ENCODE results near the gene PACRG. TPM values are rescaled to one million over a fixed set of nuclear protein-coding genes. Genes with fewer than 3 reads are reported as not detected.

PACRG gene
- total and polyA plus RNA-seq, 2 donors (not counting 3 experiments of a cell fraction or from before 2014, with no cell fraction given), result 0.08 TPM; not detected in 1

GRCh38 chr6:163182696-163183095, 454.9 kb downstream of the PACRG start:
- BruUV-seq (replicated peaks), result no TSS peak
- dilution Hi-C loops (cut with MboI; ENCODE audit: extremely low pct_ligation_motif_present, low sequenced_read_pairs), result no loop called here
- H3K4me3 ChIP-seq (replicated peaks in 1 of 3; ENCODE audit: insufficient read depth in 1 of 3, low read depth in 1 of 3, low read length in 3 of 3), result no peak overlapping the region
- no peak overlapping the region for H3K9ac ChIP-seq (replicated peaks; ENCODE audit: extremely low read depth, insufficient read depth, low read length)
- H3K9me3 ChIP-seq (replicated peaks; ENCODE audit: control insufficient read depth, insufficient read depth, low read length), result no peaks in the 10 kb centered on the region
- no peak overlapping the region for H3K4me2 ChIP-seq (ENCODE audit: insufficient read depth, low read length)
- TF ChIP-seq FOS (IDR thresholded peaks at IDR 0.05; ENCODE audit: borderline replicate concordance, insufficient read depth, low read length) (no peak), MYC (IDR thresholded peaks at IDR 0.05; ENCODE audit: low read depth, low read length) (no peak), EZH2 (IDR thresholded peaks at IDR 0.05; ENCODE audit: borderline replicate concordance, low read depth, low read length, severe bottlenecking) (no peak), POLR2AphosphoS5 (IDR thresholded peaks at IDR 0.05; ENCODE audit: insufficient read depth, low read depth, low read length) (no peak), GATA2 (IDR thresholded peaks at IDR 0.05; ENCODE audit: insufficient read depth, insufficient read length, low read depth, low read length) (no peak), POLR2A (IDR thresholded peaks at IDR 0.05; ENCODE audit: low read depth, low read length) (no peak), CTCF (IDR thresholded peaks at IDR 0.05; ENCODE audit: extremely low read depth in 1 of 2, insufficient read depth in 1 of 2, low read depth in 1 of 2, low read length in 2 of 2) (no peak), JUN (IDR thresholded peaks at IDR 0.05; ENCODE audit: borderline replicate concordance, insufficient read depth, insufficient read length, low read depth) (no peak)
- TF ChIP-seq, protein P1, sequence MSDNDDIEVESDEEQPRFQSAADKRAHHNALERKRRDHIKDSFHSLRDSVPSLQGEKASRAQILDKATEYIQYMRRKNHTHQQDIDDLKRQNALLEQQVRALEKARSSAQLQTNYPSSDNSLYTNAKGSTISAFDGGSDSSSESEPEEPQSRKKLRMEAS (IDR thresholded peaks at IDR 0.05; ENCODE audit: insufficient read depth, insufficient read length), result no peak
- H3K36me3 ChIP-seq (ENCODE audit: control insufficient read depth in 2 of 2, extremely low read depth in 1 of 2, insufficient read depth in 2 of 2, low read length in 2 of 2), result no peaks in the 10 kb centered on the region
- intact Hi-C loops (cut with micrococcal nuclease), result loop anchor here (10.0 kb wide), 1 partner anchor 402 kb away; no protein-coding TSS in a partner anchor
- no peak for FAIRE-seq
- H4K20me1 ChIP-seq (replicated peaks; ENCODE audit: control insufficient read depth, extremely low read depth, insufficient read depth, low read length), result no peaks in the 10 kb centered on the region
- ChIA-PET CTCF (no interaction called here), POLR2A (no interaction called here)
- H3K79me2 ChIP-seq (ENCODE audit: control insufficient read depth, insufficient read depth, low read length), result no peaks in the 10 kb centered on the region
- DNase-seq (ENCODE audit: low read depth, low spot score), result no peak
- no peaks in the 10 kb centered on the region for H3K9me1 ChIP-seq (replicated peaks; ENCODE audit: control insufficient read depth, extremely low read depth, insufficient read depth, low read length)
- no peaks in the 10 kb centered on the region for H3K4me1 ChIP-seq (ENCODE audit: control insufficient read depth, extremely low read depth, insufficient read depth, low read length)
- no peak overlapping the region for H2AFZ ChIP-seq (ENCODE audit: low read depth, low read length)
- H3K27me3 ChIP-seq (ENCODE audit: control insufficient read depth in 2 of 2, insufficient read depth in 2 of 2, low read length in 2 of 2), result no peaks in the 10 kb centered on the region
- H3K27ac ChIP-seq (ENCODE audit: insufficient read depth, low read depth, low read length), result no peak overlapping the region
